Stimulated activated CD8-positive, alpha-beta memory T cell treated with anti-CD3 and anti-CD28 coated beads, Interleukin-15, amount 100 ng/mL, for 1 hour (primary cell): Measurements from ENCODE around the gene SENP7.
"Not testable (repeated sequence)": the region's sequence is repeated elsewhere in the genome, so short reads cannot be mapped to it uniquely, and the experiment has no call there.

Source experiments
- DNase-seq: peaks from one replicate; pipeline ENCODE4 v3.0.0-alpha.2; 2020; ENCODE audit warnings: low read depth

SENP7 gene

DNA sequence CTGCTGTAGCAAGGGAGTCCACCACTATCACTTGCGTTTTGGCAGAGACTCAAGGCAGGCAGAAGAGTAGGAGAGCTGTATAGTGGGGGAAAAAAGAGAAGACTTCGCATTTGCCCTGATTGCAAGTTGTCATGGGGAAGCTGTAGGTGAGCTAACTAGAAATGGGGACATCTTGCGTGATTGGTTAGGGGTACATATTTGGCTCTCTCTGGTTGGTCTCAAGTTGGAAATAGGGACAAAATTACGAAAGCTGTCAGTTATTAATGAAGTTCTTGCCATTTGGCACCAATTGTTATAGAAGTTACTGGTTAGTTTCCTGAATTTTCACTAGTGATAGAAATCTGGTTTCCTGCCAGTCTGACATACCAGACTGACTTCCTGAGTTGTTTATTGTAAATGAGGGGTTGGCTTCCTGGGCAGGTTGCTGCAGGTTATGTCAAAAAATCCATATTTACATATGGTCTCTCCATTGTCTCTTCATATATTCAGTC is 8.2 kb upstream of the SENP7 start:
- DNase-seq = no peak

DNA sequence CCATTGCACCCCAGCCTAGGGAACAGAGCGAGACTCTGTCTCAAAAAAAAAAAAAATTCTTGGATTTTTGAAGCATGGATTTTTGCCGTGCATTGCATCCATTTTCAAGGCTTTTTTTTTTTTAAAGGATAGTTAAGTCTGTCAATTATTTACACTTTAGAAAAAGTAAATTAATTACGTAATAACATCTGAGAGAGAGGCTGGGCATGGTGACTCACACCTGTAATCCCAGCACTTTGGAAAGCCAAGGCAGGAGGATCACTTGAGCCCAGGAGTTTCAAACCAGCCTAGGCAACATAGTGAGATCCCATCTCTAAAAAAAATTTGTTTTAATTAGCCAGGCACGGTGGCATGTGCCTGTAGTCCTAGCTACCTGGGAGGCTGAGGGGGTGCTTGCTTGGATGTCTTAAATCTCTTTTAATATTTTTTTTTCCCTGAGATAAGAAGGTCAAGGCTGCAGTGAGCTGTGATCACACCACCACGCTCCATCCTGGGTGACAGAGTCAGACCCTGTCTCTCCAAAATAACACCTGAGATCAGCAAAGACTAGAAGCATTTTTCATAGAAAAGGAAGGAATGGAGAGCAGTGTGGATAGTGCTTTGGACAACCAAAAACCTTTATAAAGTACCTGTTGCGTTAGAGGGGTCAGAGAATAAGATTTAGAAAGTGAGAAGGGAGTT is 6.8 kb upstream of the SENP7 start:
- no peak for DNase-seq

DNA sequence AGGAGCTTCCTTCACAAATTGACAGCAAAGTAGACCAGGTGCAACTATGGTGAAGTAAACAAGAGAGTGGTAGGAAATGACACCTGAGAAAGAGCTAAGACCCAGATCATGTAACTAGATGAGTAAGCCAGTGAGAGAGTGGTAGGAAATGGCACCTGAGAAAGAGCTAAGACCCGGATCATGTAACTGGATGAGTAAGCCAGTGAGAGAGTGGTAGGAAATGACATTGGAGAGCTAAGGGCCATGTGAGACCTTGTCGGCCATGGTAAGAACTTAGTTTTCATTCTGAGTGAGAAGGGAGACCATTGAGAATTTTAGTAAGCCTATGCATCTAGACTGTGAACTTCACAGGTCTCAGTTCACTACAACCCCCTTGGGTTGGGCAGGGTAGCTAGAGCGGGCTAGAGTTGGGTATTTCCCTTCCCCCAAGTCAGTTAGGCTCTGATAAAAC is 5.4 kb upstream of the SENP7 start:
- no peak for DNase-seq

DNA sequence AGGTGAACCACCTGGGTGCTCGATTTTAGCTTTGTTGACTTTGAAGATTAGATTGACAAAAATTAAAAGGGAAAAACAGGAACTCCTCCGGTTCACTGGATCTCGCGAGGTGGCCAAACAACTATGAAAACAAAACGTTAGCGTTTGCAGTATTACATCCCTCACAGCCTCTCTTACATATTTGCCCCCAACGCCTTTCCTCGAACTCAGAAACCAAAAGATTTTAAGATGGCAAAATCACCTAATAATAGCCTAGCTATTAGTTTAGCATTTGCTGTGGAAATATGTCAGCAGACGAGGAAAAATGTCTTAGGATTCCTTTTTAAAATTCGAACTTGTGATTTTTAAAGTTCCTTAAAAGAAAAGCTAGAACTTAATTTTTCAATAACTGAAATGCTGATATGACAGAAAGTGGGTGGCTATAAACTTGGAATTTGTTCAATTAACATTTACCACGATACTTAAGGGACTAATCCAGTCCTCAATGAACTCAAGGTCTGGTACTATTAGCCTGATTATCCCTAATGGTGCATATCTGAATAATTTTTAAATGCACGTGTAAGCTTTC is 491 bp upstream of the SENP7 start:
- DNase-seq = no peak

DNA sequence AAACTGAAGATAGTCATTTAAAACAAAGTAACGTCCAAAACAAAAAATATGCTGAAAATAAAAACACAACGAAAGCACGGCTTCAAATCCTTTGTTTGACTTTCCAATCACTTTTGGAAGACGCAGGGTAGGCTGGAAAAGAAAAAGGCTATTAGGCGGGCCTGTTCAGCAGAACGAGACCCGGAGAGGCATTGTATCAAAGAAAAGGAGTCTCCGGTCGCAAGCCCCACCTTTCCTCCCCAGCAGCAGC is 691 bp downstream of the SENP7 start:
- no peak for DNase-seq

DNA sequence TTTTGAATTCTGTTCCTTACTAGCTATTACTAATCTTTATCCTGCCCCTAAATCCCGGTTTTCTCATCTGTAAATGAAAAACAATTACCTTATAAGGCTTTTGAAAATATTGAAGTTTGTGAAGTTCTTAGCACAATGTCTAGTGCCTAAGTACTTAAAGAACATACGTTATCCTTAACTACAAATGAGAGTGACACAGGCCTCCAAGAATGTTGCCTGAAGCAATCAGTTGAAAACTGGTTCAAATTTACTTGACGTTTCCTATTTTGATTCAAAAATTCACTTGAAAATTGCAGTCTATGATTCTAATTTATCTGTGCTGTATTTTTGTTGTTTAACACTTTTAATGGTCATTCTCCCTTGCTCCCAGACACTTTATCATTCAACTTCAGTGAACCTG is 3.2 kb downstream of the SENP7 start:
- no peak for DNase-seq

DNA sequence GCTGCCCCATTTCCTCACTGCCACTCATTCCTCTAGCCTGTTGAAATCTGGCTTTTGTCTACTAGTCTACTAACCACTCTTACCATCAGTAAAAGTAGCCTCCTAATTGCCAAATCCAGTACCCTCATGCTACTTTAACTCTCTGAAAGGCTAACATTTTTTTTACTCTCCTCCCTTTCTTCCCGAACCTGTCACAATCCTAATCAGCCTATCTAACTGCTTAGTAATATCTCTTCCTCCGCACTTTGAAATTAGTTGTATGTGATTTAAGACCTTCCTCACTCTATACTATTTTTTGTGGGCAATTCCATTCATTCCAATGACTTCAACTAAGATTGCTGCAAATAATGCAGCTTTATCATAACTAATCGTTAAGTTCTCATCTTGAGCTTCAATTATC is 3.7 kb downstream of the SENP7 start:
- no peak for DNase-seq

DNA sequence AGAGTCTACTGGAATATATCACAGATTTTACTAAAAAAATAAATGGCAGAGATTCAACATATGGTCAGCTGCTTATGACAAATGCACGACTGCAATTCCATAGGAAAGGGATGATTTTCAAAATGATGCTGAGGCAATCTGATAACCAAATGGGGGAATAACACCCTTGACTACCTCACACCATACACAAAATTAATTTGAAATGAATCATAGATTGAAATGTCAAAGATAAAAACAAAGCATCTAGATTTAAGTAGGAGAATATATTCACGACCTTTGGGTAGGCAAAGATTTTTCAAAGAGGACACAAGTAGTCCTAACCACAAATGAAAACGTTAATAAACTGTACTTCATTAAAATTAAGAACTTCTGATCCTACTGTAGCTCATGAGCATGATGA is 11.2 kb downstream of the SENP7 start:
- DNase-seq = no peak

DNA sequence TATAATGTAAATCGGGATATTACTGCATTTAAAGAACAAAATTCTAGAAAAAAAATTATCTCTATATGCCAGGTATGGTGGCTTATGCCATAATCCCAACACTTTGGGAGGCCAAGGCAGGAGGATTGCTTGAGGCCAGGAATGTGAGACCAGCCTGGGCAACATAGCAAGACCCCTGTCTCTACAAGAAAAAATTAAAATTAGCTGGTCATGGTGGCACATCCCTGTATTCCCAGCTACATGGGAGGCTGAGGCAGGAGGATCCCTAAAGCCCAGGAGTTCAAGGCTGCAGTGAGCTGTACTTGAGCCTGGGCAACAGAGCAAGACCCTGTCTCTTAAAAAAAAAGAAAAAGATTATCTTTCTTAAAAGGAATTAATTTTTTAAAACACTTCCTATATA is 12.8 kb downstream of the SENP7 start:
- no peak for DNase-seq

DNA sequence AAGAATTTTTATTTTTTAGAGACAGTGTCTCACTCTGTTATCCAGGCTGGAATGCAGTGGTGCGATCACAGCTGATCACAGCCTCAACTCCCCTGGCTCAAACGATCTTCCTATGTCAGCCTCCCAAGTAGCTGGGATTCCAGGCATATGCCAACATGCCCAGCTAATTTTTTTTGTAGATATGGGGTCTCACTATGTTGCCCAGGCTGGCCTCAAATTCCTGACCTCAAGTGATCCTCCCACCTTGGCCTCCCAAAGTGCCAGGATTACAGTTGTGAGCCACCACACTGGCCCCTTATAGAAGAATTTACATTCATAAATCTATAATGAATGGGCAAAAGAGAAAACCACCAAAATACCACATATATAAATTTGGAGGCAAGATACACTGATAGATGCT is 15.2 kb downstream of the SENP7 start:
- no peak for DNase-seq

DNA sequence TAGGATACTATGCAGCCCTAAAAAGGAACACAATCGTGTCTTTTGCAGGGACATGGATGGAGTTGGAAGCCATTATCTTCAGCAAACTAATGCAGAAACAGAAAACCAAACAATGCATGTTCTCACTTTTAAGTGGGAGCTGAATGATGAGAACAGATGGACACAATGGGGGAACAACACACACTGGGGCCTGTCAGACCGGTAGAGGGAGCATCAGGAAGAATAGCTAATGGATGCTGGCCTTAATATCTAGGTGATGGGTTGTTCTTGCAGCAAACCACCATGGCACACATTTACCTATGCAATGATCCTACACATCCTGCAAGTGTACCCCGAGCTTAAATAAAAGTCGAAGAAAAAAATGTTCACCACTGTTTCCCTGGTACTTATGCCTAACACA is 17.5 kb downstream of the SENP7 start:
- DNase-seq = no peak

DNA sequence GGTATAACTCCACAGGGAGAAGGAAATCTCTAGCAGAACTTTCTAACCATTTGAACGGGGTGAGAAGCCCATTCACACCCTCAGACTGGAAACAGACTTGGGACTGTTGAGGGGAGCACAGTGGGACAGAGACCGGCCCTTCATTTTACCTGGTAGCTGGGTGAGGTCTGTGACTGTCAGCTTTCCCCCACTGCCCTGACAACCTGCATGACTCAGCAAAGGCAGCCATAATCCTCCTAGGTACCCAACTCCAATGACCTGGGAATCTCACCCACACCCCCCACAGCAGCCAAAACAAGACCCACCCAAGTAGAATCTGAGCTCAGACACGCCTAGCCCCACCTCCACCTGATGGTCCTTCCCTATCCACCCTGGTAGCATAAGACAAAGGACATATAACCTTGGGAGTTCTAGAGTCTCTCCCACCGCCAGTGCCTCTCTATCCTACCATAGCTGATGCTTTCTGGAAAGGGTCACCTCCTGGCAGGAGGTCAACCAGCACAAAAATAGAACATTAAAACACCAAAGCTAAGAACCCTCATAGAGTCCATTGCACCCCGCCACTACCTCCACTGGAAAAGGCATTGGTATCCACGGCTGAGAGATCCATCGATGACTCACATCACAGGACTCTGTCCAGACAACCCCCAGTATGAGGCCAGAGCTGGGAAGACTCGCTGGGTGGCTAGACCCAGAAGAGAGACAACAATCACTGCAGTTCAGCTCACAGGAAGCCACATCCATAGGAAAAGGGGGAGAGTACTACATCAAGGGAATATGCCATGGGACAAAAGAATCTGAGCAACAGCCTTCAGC is 28.0 kb downstream of the SENP7 start:
- no peak for DNase-seq

DNA sequence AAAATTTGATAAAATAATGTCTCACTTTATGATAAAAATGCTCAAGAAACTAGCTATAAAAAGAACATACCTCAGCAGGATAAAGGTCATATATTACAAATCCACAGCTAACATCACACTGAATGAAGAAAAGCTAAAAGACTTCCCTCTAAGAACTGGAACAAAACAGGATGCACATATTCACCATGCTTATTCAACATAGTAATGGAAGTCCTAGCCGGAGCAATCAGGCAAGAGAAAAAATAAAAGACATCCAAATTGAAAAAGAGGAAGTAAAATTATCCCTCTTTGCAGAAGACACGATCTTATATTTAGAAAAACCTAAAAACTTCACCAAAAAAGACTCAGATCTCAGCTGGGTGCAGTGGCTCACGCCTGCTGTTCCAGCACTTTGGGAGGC is 34.0 kb downstream of the SENP7 start:
- no peak for DNase-seq

DNA sequence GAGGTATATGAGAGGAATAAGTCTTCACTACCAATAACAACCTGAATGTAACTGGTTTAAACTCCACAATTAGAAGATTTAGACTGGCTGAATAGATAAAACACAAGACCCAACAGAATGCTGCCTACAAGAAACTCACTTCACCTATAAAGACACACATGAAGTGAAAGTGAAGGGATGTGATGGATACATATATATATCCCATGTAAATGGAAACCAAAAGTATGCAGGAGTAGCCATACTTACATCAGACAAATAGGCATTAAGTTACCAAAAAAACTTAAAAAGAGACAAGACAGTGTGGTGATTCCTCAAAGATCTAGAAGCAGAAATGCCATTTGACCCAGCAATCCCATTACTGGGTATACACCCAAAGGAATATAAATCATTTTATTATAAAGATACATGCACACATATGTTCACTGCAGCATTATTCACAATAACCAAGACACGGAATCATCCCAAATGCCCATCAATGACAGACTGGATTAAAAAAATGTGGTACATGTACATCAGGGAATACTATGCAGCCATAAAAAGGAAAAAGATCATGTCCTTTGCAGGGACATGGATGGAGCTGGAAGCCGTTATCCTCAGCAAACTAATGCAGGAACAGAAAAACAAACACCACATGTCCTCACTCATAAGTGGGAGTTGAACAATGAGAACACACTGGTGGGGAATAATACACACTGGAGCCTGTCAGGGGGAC is 38.0 kb downstream of the SENP7 start:
- DNase-seq = not testable (repeated sequence)

DNA sequence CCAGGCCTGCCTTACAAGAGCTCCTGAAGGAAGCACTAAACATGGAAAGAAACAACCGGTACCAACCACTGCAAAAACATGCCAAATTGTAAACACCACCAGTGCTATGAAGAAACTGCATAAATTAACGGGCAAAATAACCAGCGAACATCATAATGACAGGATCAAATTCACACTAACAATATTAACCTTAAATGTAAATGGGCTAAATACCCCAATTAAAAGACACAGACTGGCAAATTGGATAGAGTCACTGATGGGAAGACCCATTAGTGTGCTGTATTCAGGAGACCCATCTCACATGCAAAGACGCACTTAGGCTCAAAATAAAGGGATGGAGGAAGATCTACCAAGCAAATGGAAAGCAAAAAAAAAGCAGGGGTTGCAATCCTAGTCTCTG is 44.3 kb downstream of the SENP7 start:
- DNase-seq = not testable (repeated sequence)

DNA sequence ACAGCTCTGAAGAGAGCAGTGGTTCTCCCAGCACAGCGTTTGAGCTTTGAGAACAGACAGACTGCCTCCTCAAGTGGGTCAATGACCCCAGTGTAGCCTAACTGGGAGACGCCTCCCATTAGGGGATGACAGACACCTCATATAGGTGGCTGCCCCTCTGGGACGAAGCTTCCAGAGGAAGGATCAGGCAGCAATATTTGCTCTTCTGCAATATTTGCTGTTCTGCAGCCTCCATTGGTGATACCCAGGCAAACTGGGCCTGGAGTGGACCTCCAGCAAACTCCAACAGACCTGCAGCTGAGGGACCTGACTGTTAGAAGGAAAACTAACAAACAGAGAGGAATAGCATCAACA is 45.7 kb downstream of the SENP7 start:
- not testable (repeated sequence) for DNase-seq

DNA sequence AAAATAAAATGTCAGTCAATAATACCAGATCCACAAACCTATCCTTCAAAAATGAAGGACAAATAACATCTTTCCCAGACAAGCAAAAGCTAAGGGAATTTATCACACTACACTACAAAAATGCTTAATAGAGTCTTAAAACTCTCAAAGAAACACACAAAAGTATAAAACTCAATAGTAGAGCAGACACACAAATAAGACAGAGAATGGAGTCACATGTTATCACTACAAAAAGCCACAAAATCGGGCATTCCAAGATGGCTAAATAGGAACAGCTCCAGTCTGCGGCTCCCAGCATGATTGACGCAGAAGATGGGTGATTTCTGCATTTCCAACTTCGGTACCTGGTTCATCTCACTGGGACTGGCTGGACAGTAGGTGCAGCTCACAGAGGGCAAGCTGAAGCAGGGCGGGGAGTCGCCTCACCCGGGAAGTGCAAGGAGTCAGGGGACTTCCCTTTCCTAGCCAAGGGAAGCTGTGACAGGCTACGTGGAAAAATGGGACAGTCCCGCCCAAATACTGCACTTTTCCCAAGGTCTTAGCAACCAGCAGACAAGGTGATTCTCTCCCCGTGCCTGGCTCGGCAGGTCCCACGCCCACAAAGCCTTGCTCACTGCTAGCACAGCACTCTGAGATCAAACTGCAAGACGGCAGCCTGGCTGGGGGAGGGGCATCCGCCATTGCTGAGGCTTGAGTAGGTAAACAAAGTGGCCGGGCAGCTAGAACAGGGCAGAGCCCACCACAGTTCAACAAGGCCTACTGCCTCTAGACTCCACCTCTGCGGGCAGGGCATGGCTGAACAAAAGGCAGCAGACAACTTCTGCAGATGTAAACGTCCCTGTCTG is 46.3 kb downstream of the SENP7 start:
- no peak for DNase-seq

DNA sequence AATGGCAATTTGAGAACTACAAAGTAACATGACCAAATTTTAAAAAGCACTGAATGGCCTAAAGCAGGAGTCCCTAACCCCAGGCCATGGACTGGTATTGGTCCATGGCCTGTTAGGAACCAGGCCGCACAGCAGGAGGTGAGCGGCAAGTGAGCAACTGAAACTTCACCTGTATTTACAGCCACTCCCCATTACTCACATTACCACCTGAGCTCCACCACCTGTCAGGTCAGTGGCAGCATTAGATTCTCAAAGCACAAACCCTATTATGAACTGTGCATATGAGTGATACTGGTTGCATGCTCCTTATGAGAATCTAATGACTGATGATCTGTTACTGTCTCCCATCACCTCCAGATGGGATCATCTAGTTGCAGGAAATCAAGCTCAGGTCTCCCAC is 48.8 kb downstream of the SENP7 start:
- DNase-seq = no peak

DNA sequence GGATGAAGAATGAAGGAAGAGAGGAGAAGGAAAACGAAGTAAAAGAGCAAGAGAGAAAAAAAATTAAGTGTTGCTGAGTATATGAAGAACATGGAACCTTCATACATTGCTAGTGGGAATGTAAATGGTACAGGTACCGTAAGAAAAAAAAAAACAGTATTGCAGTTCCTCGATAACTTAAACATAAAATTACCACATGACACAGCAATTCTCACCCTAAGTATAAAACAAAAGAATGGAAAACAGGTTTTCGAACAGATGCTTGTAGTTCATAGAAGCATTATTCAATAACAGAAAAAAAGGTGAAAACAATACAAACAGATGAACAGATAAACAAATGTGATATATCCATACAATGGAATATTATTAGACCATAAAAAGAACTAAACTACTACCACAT is 51.6 kb downstream of the SENP7 start:
- no peak for DNase-seq

DNA sequence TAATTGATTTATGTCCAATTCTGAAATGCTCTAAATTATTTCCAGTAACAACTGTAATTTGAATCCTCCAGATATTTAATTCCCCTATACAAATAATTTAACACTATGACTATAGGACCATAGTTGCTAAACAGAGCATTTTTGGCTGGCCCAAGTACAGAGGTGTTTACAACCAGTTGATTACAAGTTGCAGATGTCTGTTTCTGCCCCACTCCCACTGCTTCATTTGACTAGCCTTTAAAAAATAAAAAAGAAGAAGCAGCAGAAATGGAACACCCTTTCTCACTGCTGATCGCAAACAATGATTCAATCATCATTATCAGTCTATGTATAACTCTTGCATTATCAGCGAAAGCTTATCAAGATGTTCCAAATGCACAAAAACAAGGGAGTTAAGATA is 54.6 kb downstream of the SENP7 start:
- no peak for DNase-seq

DNA sequence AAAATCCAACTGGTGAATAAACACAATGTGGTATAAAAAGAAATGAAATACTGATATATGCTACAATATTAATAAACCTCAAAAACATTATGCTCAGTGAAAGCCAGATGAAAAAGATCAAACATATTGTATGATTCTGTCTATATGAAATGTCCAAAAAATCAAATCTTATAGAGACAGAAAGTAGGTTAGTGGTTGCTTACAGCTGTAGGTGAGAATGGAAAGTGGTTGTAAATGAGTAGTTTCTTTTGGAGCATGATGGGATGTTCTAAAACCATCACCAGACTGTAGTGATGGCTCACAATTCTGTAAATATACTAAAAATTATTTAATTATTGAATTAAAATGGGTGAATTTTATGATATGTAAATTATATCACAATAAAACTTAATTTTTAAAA is 58.4 kb downstream of the SENP7 start:
- no peak for DNase-seq

DNA sequence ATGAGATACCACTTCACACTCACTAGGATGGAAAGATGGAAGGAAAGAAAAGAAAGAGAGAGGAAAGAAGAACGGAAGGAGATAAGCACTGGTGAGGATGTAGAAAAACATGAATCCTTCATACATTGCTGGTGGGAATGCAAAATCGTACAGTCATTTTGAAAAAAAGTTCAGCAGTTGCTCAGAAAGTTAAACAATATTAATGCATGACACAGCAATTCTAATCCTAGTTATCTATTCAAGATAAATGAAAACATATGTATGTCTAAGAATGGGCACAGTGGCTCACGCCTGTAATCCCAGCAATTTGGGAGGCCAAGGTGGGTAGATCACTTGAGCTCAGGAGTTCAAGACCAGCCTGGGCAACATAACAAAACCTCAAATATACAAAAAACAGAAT is 59.1 kb downstream of the SENP7 start:
- no peak for DNase-seq
